ENCODE measurements around the gene R3HDM1. TPM values are rescaled to one million over a fixed set of nuclear protein-coding genes. Genes with fewer than 3 reads are reported as not detected.
"Not testable (repeated sequence)": the region's sequence is repeated elsewhere in the genome, so short reads cannot be mapped to it uniquely, and the experiment has no call there.

Gene R3HDM1
- total RNA-seq, 4 donors from 2014 or later: 13.7 to 22.3 (median 19.2) TPM

DNA sequence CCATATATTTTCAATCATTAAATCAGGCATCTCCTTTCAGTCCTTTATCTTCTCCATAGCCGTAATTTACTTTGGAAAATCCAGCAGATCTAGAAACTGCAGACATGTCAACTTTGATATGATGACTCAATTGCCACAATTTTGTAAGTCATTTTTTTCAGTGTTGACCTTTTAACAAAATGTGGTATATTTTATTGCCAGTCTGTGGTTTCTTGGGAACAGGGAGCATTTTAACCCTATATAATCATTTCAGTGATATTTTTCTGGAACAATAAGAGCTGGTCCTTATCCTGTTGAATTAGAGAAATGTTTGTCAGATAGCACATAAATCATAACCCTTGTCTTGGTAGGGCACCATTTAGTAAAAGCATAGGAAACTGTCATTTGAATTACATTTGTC lies 119.4 kb downstream of the R3HDM1 start:
- H3K27me3 ChIP-seq: no peaks in the 10 kb centered on the region

GRCh38 chr2:135651717-135652116 lies 120.4 kb downstream of the R3HDM1 start:
- no peaks in the 10 kb centered on the region for H3K27me3 ChIP-seq
- peaks cover 0 to 4% (median under 1%) of the 10 kb centered on the region in 4 donors for H3K36me3 ChIP-seq
- WGBS, 2 donors (ENCODE audit: low coverage in 1 of 2): 90 to 94% methylated on average over 3 of the region's 3 CpGs
- H3K4me3 ChIP-seq: no peak overlapping the region
- DNase-seq: no peak
- no peaks in the 10 kb centered on the region for H3K4me1 ChIP-seq
- in situ Hi-C loops (cut with MboI; ENCODE audit: low pct_ligation_motif_present in 1 of 4, low pct_unique_long_range_greater_than_20kb in 1 of 4, low sequenced_read_pairs in 3 of 4) (no loop called here), intact Hi-C loops (cut with DNase I; ENCODE audit: low total_unique reads) (no loop called here)
- H3K9me3 ChIP-seq: no peaks in the 10 kb centered on the region
- H3K27ac ChIP-seq: no peak overlapping the region
- no peak for TF ChIP-seq POLR2A (IDR thresholded peaks at IDR 0.05)
- no peak for TF ChIP-seq POLR2AphosphoS5 (IDR thresholded peaks at IDR 0.05)
- no peak for TF ChIP-seq EP300 (IDR thresholded peaks at IDR 0.05; ENCODE audit: low read depth)
- TF ChIP-seq CTCF (IDR thresholded peaks at IDR 0.05): no peak

More for the DNA sequence above, 119.4 kb downstream of the R3HDM1 start:
- Histone ChIP-seq H3K4me1 (no peaks in the 10 kb centered on the region), H3K4me3 (no peak overlapping the region), H3K36me3 (peaks cover 0 to 7% (median under 1%) of the 10 kb centered on the region in 4 donors), H3K9me3 (no peaks in the 10 kb centered on the region), H3K27ac (no peak overlapping the region)
- in situ Hi-C loops (cut with MboI; ENCODE audit: low pct_ligation_motif_present in 1 of 4, low pct_unique_long_range_greater_than_20kb in 1 of 4, low sequenced_read_pairs in 3 of 4): no loop called here
- no peak for DNase-seq
- 78 to 95% methylated on average over 1 of the region's 1 CpG for WGBS, 2 donors (ENCODE audit: low coverage in 1 of 2)
- intact Hi-C loops (cut with DNase I; ENCODE audit: low total_unique reads): no loop called here
- TF ChIP-seq EP300 (IDR thresholded peaks at IDR 0.05; ENCODE audit: low read depth): no peak
- no peak for TF ChIP-seq POLR2A (IDR thresholded peaks at IDR 0.05)
- no peak for TF ChIP-seq POLR2AphosphoS5 (IDR thresholded peaks at IDR 0.05)
- no peak for TF ChIP-seq CTCF (IDR thresholded peaks at IDR 0.05)

- H3K4me3 ChIP-seq; H3K4me1 ChIP-seq; in situ Hi-C loops (cut with MboI; ENCODE audit: low pct_ligation_motif_present in 1 of 4, low pct_unique_long_range_greater_than_20kb in 1 of 4, low sequenced_read_pairs in 3 of 4); DNase-seq; H3K9me3 ChIP-seq; intact Hi-C loops (cut with DNase I; ENCODE audit: low total_unique reads); H3K27me3 ChIP-seq; H3K36me3 ChIP-seq; H3K27ac ChIP-seq: not testable (repeated sequence)
- WGBS, 2 donors (ENCODE audit: low coverage in 1 of 2): 95 to 98% methylated on average over 2 to 5 of the region's 5 CpGs
Observed at GRCh38 chr2:135654239-135654638, 123.0 kb downstream of the R3HDM1 start.

- no peak for DNase-seq
- H3K4me3 ChIP-seq: no peak overlapping the region
- H3K4me1 ChIP-seq: no peaks in the 10 kb centered on the region
- H3K36me3 ChIP-seq: peaks cover 0 to 9% (median 3%) of the 10 kb centered on the region in 4 donors
- TF ChIP-seq POLR2A (IDR thresholded peaks at IDR 0.05) (no peak), CTCF (IDR thresholded peaks at IDR 0.05) (no peak), POLR2AphosphoS5 (IDR thresholded peaks at IDR 0.05) (no peak), EP300 (IDR thresholded peaks at IDR 0.05; ENCODE audit: low read depth) (no peak)
- H3K27me3 ChIP-seq: no peaks in the 10 kb centered on the region
- in situ Hi-C loops (cut with MboI; ENCODE audit: low pct_ligation_motif_present in 1 of 4, low pct_unique_long_range_greater_than_20kb in 1 of 4, low sequenced_read_pairs in 3 of 4): no loop called here
- H3K27ac ChIP-seq: no peak overlapping the region
- 88 to 93% methylated on average over 10 to 12 of the region's 12 CpGs for WGBS, 2 donors (ENCODE audit: low coverage in 1 of 2)
- intact Hi-C loops (cut with DNase I; ENCODE audit: low total_unique reads): no loop called here
- no peaks in the 10 kb centered on the region for H3K9me3 ChIP-seq
Observed at GRCh38 chr2:135657806-135658582, 126.7 kb downstream of the R3HDM1 start.
